Epithelial cell of prostate (primary cell): ENCODE measurements around the gene C10orf143.
"Not testable (repeated sequence)": the region's sequence is repeated elsewhere in the genome, so short reads cannot be mapped to it uniquely, and the experiment has no call there.

ENCODE experiments used
- DNase-seq: peaks from one replicate; pipeline ENCODE4 v3.0.0-alpha.2; 2011; ENCODE audit warnings: low read depth, low spot score
- H3K27ac ChIP-seq: fragments of 450-650 bp; 2 replicates; pipeline ENCODE4 v1.5.1; 2017; ENCODE audit warnings: mild to moderate bottlenecking

Gene C10orf143

GRCh38 chr10:130112821-130113220 lies 2.2 kb upstream of the C10orf143 start:
- H3K27ac ChIP-seq: no peak overlapping the region
- no peak for DNase-seq

GRCh38 chr10:130111852-130112180 lies 1.2 kb upstream of the C10orf143 start:
- DNase-seq: no peak
- peak overlapping the region; percentile 80 for H3K27ac ChIP-seq

- peak overlapping the region; percentile 80 for H3K27ac ChIP-seq
- peak; percentile 84 for DNase-seq
Observed at GRCh38 chr10:130111113-130111851, 652 bp upstream of the C10orf143 start.

GRCh38 chr10:130109796-130110245 lies 809 bp downstream of the C10orf143 start:
- peak; percentile 16 for DNase-seq
- H3K27ac ChIP-seq: peak overlapping the region; percentile 80

- no peak overlapping the region for H3K27ac ChIP-seq
- no peak for DNase-seq
Observed at GRCh38 chr10:130108934-130109604, 1.6 kb downstream of the C10orf143 start.

GRCh38 chr10:130108146-130108545 lies 2.5 kb downstream of the C10orf143 start:
- DNase-seq: not testable (repeated sequence)

GRCh38 chr10:130105724-130106123 lies 4.9 kb downstream of the C10orf143 start:
- no peak for DNase-seq
- no peak overlapping the region for H3K27ac ChIP-seq

More at GRCh38 chr10:130108146-130108545, 2.5 kb downstream of the C10orf143 start:
- H3K27ac ChIP-seq: not testable (repeated sequence)

- H3K27ac ChIP-seq: no peak overlapping the region
- no peak for DNase-seq
Observed at GRCh38 chr10:130099344-130099743, 11.3 kb downstream of the C10orf143 start.

GRCh38 chr10:130090565-130090964 lies 20.1 kb downstream of the C10orf143 start:
- H3K27ac ChIP-seq, DNase-seq: not testable (repeated sequence)

GRCh38 chr10:130080461-130080814 lies 30.2 kb downstream of the C10orf143 start:
- H3K27ac ChIP-seq: no peak overlapping the region
- no peak for DNase-seq

- no peak for DNase-seq
- no peak overlapping the region for H3K27ac ChIP-seq
Observed at GRCh38 chr10:130079614-130080460, 30.8 kb downstream of the C10orf143 start.

GRCh38 chr10:130078120-130078519 lies 32.5 kb downstream of the C10orf143 start:
- no peak for DNase-seq
- no peak overlapping the region for H3K27ac ChIP-seq

- no peak overlapping the region for H3K27ac ChIP-seq
- DNase-seq: no peak
Observed at GRCh38 chr10:130076681-130077080, 33.9 kb downstream of the C10orf143 start.

GRCh38 chr10:130074639-130075038 lies 36.0 kb downstream of the C10orf143 start:
- no peak overlapping the region for H3K27ac ChIP-seq
- DNase-seq: no peak

- H3K27ac ChIP-seq: no peak overlapping the region
- DNase-seq: no peak
Observed at GRCh38 chr10:130073912-130074311, 36.7 kb downstream of the C10orf143 start.

- H3K27ac ChIP-seq: no peak overlapping the region
- DNase-seq: no peak
Observed at GRCh38 chr10:130072247-130072646, 38.4 kb downstream of the C10orf143 start.

GRCh38 chr10:130067893-130068292 lies 42.7 kb downstream of the C10orf143 start:
- H3K27ac ChIP-seq: no peak overlapping the region
- DNase-seq: no peak

- DNase-seq: no peak
Observed at GRCh38 chr10:130066743-130067142, 43.9 kb downstream of the C10orf143 start.

GRCh38 chr10:130065251-130065650 lies 45.4 kb downstream of the C10orf143 start:
- H3K27ac ChIP-seq: no peak overlapping the region
- DNase-seq: no peak

More at GRCh38 chr10:130066743-130067142, 43.9 kb downstream of the C10orf143 start:
- no peak overlapping the region for H3K27ac ChIP-seq

- no peak overlapping the region for H3K27ac ChIP-seq
Observed at GRCh38 chr10:130064783-130065182, 45.8 kb downstream of the C10orf143 start.

GRCh38 chr10:130062976-130063375 lies 47.7 kb downstream of the C10orf143 start:
- DNase-seq: no peak

More at GRCh38 chr10:130064783-130065182, 45.8 kb downstream of the C10orf143 start:
- no peak for DNase-seq

More at GRCh38 chr10:130062976-130063375, 47.7 kb downstream of the C10orf143 start:
- no peak overlapping the region for H3K27ac ChIP-seq
